Measurements from ENCODE around the gene DNAJC2.

GRCh38 chr7:103381280-103382031 lies 36.9 kb upstream of the DNAJC2 start:
- TF ChIP-seq, protein P1, sequence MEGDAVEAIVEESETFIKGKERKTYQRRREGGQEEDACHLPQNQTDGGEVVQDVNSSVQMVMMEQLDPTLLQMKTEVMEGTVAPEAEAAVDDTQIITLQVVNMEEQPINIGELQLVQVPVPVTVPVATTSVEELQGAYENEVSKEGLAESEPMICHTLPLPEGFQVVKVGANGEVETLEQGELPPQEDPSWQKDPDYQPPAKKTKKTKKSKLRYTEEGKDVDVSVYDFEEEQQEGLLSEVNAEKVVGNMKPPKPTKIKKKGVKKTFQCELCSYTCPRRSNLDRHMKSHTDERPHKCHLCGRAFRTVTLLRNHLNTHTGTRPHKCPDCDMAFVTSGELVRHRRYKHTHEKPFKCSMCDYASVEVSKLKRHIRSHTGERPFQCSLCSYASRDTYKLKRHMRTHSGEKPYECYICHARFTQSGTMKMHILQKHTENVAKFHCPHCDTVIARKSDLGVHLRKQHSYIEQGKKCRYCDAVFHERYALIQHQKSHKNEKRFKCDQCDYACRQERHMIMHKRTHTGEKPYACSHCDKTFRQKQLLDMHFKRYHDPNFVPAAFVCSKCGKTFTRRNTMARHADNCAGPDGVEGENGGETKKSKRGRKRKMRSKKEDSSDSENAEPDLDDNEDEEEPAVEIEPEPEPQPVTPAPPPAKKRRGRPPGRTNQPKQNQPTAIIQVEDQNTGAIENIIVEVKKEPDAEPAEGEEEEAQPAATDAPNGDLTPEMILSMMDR (IDR thresholded peaks at IDR 0.05) = no peak
- TF ChIP-seq POLR2A (IDR thresholded peaks at IDR 0.05) = no peak

Measured in thyroid gland (tissue), 4 donors.